Forelimb muscle (tissue), 1 donor: ENCODE data around the gene DPY19L2. TPM values are rescaled to one million over a fixed set of nuclear protein-coding genes. Genes with fewer than 3 reads are reported as not detected.
"Not testable (repeated sequence)": the region's sequence is repeated elsewhere in the genome, so short reads cannot be mapped to it uniquely, and the experiment has no call there.

Experiments used
- DNase-seq: peaks from one replicate; pipeline ENCODE4 v3.0.0-alpha.2; 2013; ENCODE audit warnings: low read depth
- polyA plus RNA-seq: library from polyadenylated mRNA; unstranded; fragments of 120-200 nt; gene quantifications from one replicate; pipeline ENCODE4 v1.2.1, GENCODE V29; 2013; ENCODE audit not compliant: insufficient read length

DPY19L2 gene
- 10.4 TPM for polyA plus RNA-seq

GRCh38 chr12:63668028-63668799, at the start of gene DPY19L2:
Gene DPY19L2 (minus strand): TSS chr12:63668493. CDS start chr12:63668393, 100 bp downstream.
- DNase-seq = no peak

- not testable (repeated sequence) for DNase-seq
These were observed 48.6 kb upstream of the DPY19L2 start for GRCh38 chr12:63716891-63717290.

- not testable (repeated sequence) for DNase-seq
These were observed 46.9 kb upstream of the DPY19L2 start for GRCh38 chr12:63715107-63715625.

GRCh38 chr12:63714409-63714808, 46.1 kb upstream of the DPY19L2 start:
- not testable (repeated sequence) for DNase-seq

GRCh38 chr12:63713681-63714075, 45.4 kb upstream of the DPY19L2 start:
- not testable (repeated sequence) for DNase-seq

GRCh38 chr12:63712979-63713680, 44.8 kb upstream of the DPY19L2 start:
- DNase-seq = not testable (repeated sequence)

- not testable (repeated sequence) for DNase-seq
These were observed 44.2 kb upstream of the DPY19L2 start for GRCh38 chr12:63712376-63712974.

GRCh38 chr12:63711339-63711738, 43.0 kb upstream of the DPY19L2 start:
- not testable (repeated sequence) for DNase-seq

GRCh38 chr12:63706336-63706735, 38.0 kb upstream of the DPY19L2 start:
- DNase-seq = no peak

- DNase-seq = not testable (repeated sequence)
These were observed 31.5 kb upstream of the DPY19L2 start for GRCh38 chr12:63699678-63700382.

GRCh38 chr12:63699011-63699410, 30.7 kb upstream of the DPY19L2 start:
- DNase-seq = not testable (repeated sequence)

- DNase-seq = not testable (repeated sequence)
These were observed 22.5 kb upstream of the DPY19L2 start for GRCh38 chr12:63690837-63691236.

GRCh38 chr12:63689141-63689540, 20.8 kb upstream of the DPY19L2 start:
- DNase-seq = not testable (repeated sequence)

- not testable (repeated sequence) for DNase-seq
These were observed 18.3 kb upstream of the DPY19L2 start for GRCh38 chr12:63686623-63687022.

GRCh38 chr12:63685789-63686188, 17.5 kb upstream of the DPY19L2 start:
- not testable (repeated sequence) for DNase-seq

- DNase-seq = not testable (repeated sequence)
These were observed 14.3 kb upstream of the DPY19L2 start for GRCh38 chr12:63682617-63683016.

- not testable (repeated sequence) for DNase-seq
These were observed 12.5 kb upstream of the DPY19L2 start for GRCh38 chr12:63680758-63681157.

GRCh38 chr12:63672550-63672949, 4.3 kb upstream of the DPY19L2 start:
- not testable (repeated sequence) for DNase-seq

GRCh38 chr12:63669936-63670335, 1.6 kb upstream of the DPY19L2 start:
- DNase-seq = not testable (repeated sequence)

GRCh38 chr12:63669427-63669826, 1.1 kb upstream of the DPY19L2 start:
- not testable (repeated sequence) for DNase-seq

- not testable (repeated sequence) for DNase-seq
These were observed 590 bp upstream of the DPY19L2 start for GRCh38 chr12:63668800-63669365.
